ENCODE data around the gene SLC12A9.

GRCh38 chr7:100835903-100836811 lies 16.4 kb upstream of the SLC12A9 start:
- no peak for TF ChIP-seq CTCF (conservative IDR thresholded peaks at IDR 0.05; ENCODE audit: low read depth, low read length)
- TF ChIP-seq MAFK (IDR thresholded peaks at IDR 0.05; ENCODE audit: low read depth, low read length) = no peak

Measured in IMR-90 (cell line).